ENCODE measurements around the gene HERC3.
"Not testable (repeated sequence)": the region's sequence is repeated elsewhere in the genome, so short reads cannot be mapped to it uniquely, and the experiment has no call there.

HERC3 gene

DNA sequence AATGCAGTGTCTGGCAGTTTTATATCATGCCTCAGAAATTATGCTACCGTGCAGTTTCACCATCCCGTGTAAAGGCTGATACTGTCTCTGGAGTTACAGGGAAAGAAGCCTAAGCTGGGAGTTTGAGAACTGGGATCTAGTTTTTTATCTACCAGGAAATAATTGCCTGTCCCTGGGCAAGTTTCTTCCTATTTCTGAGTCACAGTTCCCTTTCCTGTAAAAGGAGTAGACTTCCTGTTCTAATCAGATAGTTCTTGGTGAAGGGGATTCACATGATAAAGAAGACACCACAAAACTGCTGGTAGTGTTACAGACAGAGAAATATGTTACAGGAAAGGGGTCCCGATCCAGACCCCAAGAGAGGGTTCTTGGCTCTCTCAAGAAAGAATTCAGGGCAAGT is 17.1 kb downstream of the HERC3 start:
- DNase-seq: no peak

DNA sequence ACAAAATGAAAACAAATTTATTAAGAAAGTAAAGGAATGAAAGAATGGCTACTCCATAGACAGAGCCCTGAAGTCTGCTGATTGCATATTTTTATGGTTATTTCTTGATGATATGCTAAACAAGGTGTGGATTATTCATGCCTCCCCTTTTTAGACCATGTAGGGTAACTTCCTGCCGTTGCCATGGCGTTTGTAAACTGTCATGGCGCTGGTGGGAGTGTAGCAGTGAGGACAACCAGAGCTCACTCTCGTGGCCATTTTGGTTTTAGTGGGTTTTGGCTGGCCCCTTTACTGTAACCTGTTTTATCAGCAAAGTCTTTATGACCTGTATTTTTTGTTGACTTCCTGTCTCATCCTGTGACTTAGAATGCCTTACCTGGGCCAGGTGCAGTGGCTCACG is 17.5 kb downstream of the HERC3 start:
- DNase-seq: not testable (repeated sequence)

DNA sequence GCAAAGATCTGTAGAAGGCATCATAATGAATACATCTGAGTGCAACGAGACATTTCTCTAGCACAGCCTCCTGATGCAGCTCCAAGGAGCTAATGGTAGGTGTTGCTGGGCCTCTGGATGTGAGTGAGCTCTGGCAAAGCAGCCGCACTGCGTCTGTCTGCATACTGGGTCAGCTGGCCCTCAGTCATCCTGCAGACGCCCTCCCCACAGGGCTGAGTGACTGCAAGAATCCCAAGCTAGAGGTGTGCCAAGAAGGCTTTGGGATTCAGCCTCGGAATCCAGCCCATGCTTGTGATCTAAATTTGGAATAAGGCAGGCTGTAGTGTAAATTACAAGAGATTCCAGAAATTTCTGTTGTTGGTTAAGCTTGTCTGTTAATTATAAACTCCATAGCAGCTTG is 18.5 kb downstream of the HERC3 start:
- no peak for DNase-seq

DNA sequence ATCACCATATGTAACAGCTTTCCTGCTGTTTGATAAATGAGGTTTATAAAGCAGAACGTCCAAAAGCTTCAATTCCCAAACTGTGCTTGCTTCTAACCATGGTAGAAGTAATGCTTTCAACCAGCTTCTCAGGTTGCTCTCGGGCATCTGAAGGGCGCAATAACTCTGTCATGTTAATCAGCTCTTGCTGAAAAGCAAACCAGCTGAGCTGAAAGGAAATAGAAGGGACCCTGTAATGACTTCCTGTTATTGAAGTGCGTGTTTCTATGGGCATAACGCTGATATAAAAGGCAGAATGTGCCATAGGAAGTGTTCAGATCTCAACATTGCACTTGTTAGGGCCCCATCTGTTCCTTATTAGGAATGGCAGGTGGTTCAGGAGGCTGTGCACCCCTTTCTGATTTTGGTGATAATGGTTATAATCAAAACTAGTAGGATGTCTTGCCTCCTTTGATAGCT is 21.2 kb downstream of the HERC3 start:
- peak; percentile 43 for DNase-seq

DNA sequence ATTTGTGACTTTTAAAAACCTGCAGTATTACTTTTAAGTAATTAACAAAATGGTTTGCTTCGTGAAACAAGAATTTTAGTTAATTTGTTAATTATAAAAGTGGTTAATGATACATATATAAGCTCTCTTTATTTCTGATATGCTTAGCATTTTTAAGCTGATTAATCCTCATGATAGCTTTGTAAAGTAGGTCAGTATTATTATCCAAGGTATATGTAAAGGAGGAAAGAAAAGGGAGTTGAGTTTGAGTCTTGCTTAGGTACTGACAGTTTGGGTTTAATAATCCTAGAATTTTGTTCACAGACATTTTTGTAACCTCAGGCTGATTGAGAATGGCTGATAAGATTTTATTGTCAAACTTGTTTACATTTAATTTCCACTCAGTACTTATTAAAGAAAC is 21.8 kb downstream of the HERC3 start:
- no peak for DNase-seq

DNA sequence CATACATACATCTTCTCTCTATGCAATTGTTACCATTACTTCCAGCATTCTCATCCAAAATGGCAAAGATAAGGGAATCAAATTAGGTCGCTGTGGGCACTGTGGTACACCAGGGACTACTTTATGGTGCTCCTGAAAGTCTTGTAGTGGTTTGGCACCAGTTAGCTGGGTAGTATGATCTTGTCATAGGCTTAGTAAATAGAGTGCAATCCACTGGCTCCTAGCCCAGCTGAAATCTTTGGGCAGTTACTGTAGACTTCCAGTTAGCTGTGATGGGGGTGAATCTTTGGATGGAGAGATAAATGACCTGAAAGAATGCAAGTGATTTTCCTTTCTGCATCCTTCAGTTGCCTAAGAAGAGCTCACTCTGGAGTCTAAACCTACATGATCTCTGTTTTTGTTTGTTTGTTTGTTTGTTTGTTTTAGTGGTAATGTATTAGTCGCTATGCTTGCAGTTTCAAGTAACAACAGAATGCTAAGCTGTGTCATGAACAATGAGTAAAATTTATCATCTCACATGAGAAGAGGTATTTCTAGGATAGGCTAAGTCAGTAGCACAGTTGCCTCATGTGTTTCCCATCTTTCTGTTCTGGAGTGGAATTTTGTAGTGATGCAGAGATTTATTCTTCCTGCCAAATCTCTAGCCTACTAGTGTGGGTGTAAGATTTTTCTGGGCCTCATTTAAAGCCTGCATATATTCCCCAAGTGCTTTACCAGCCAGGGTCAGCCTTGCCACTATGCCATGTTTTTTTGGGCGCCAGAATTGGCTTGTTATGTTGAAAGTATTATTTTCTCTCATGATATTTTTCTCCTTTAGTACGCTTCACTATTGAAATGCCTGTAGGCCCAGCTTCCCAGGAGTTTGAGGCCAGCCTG is 24.2 kb downstream of the HERC3 start:
- DNase-seq: no peak

DNA sequence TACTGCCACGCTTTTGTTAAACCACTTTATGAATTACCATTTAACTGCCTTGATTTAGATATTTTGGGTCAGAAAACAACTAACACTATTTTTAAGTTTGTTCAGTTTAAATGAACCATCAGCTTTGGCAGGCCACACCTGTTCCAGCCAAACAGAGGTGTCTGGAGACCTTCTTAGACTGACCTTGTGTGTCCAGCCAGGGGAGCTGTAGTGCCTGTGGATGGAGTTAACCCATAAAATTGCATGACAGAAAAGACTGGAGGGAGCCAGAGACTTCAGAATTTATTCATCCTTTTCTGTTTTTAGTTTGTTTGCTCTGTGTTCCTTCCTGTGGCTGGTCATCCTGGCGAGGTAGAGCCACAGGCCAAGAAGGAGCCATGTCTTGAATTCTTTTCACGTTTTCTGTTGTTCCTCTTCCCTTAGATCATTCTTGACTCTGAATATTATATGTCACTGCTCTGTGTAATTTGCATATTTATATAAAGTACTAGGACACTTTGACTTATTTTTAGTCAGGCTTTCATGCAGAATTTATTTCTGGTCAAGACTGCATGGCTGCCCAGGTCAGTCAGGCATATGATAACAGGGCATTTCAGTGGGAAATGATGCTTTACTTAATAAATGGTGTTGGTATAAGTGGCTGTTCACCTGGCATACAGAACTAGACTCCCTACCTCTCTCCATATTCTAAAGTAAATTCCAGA is 26.7 kb downstream of the HERC3 start:
- DNase-seq: no peak

DNA sequence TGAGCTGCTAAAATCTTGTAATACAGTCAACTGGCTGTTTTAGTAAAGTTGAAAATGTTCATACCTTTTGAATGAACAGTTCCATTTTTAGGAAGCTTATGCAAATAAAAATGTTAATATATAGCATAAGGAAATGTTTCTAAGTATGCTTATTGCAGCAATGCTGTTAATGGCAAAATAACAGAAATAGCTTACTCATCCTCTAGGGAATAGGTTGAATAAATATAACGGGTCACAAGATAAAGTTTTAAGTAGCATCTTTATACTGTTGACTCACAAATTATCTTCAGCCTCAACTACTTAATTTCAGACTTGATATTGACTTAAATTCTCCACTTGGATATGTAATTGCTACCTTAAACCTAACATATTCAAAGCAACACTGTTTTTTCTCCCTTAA is 27.7 kb downstream of the HERC3 start:
- DNase-seq: no peak

DNA sequence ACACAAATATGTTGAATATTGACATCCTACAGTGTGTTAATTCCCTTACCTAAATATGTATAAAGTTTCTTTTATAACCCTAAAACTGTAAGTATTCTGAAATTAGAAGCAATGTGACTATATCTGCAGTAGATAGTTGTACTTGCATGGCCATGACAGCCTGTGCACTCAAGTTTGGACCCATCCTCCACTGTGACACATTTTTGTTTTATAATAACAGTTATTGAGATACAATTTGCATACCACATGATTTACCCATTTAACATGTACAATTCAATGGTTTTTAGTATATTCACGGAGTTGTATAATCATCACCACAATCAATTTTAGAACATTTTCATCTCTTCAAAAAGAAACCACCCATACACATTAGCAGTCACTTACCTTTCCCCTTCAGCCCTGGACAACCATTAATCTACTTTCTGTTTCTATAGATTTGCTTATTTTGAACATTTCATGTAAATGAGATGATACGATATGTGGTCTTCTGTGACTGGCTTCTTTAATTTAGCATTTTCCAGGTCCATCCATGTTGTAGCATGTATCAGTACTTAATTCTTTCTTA is 29.6 kb downstream of the HERC3 start:
- no peak for DNase-seq

DNA sequence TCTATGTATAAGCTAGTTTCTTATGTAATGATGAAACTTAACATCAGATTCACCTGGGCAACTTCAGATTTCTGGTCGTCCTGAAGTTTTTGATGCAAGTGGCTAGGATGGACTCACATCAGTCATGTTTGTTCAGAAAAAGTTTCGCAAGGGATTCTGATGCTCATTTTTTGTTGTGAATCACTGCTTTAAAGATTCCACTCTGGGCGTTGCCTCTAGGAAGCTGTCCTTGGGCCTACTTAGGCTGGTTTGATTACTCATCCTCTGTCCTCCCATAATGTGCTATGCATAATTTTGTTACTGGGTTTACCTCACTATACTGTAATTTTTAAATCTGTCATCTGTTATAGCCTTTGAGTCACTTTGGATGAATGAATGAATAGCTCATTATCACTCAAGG is 30.8 kb downstream of the HERC3 start:
- no peak for DNase-seq

DNA sequence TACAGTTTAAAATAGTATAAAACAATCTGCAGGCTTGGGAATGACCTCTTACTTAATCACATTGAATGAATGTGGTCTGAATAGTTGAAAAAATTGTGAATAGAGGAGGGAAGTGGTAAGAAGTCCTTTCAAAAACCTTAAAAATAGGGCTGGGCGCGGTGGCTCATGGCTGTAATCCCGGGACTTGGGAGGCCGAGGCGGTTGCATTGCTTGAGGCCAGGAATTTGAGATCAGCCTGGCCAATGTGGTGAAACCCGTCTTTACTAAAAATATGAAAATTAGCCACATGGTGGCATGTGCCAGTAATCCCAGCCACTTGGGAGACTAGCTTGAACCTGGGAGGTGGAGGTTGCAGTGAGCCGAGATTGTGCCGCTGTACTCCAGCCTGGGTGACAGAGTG is 36.5 kb downstream of the HERC3 start:
- DNase-seq: no peak

DNA sequence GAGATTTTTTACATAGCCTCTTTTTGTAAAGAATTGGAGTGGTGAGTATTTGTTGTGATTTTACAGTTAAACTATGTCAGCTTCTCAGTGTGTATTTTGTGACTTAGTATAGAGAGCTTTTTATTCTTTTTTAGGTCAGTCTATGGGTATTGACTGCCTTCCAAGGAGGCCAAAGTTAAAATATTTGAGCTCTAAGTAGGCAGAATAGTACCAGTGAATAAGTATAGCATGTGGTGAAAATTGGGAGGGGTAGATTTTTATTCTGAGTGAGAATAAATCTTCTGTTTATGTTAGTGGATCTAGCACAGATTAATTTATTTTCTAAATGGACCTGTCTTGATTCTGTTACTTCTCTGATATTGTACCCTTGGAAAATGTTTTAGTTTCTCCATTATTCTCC is 37.5 kb downstream of the HERC3 start:
- DNase-seq: no peak

DNA sequence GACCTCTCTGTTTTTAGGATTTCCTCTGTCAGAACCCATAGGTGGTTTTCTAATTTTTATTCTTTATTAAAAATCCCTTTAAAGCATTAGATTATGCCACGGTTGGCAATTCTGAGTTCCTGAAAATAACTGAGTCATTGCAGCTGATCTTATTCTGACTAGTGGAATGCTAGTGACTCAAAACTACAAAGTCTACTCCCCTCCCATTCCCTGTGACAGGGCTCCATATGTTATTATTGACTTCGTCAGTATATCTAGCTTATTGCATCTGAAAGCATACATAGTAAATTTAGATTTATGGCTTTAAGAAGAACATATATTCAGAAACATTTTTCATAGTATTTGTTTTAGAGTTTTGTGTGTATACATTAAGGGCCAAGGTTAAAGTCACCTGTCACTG is 38.5 kb downstream of the HERC3 start:
- DNase-seq: no peak

DNA sequence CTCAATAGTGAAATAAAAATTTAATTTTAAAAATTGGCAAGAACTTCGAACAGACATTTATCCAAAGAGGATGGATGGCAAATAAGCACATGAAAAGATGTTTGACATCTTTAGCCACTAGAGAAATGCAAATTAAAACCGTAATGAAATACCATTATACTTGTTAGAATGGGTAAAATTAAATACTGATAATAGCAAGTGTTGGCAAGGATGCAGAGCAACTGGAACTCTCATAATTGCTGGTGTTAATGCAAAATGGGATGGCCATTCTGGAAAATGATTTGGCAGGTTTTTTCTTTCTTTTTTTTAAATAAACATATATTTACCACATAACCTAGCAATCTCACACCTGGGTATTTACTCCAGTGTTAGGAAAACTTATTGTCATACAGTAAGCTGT is 51.7 kb downstream of the HERC3 start:
- no peak for DNase-seq

DNA sequence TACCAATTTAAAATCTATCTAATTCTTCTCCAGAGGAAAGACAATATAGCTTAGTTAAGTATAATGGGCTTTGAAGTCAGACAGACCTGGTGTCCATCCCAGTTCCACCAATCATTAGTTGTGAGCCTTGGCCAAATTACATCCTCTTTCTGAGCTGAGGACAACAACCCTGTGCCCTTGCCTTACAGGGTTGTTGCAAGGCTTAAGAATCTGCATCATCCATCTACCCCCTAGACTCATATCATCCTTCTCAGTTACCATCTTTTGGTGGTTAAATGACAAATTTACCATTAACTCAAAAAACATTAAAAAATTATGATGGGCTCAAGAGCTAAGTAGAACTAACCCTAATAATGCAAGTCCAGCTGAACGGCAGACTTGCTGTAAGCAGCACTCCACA is 53.7 kb downstream of the HERC3 start:
- no peak for DNase-seq

DNA sequence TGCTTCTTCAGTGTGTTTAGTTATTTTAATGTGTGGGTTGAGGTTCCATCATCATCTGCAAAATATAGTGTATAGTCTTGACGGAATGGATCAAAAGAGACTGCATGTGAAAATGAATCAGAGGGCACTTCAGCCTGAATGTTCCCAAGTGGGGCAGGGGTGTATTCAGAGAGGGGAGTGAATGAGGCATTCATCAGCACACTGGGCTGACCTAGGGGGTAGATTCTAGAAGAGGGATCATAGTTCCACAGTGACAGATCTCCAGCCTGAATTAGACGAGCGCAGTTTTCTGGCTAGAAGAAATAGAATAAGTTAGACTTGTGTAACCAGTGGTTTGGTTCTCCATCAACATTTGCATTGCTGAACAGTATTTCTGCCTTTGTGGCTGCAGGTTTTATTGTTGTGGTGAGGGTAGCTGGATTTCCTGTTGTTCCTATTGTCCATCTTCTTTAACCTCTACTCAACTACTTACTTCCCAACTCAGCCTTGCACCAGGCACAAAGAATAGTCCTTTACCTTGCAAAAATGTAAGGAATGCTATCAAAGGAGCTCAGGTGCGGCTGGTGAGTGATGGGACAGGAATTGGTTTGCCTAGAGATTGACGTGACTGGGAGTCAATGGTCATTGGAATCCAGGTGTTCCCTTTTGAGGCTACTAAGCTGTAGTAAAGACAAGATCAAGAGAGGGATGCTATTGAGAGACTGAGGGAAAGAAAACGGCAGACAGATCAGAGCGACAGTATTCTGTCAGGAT is 54.4 kb downstream of the HERC3 start:
- DNase-seq: no peak

DNA sequence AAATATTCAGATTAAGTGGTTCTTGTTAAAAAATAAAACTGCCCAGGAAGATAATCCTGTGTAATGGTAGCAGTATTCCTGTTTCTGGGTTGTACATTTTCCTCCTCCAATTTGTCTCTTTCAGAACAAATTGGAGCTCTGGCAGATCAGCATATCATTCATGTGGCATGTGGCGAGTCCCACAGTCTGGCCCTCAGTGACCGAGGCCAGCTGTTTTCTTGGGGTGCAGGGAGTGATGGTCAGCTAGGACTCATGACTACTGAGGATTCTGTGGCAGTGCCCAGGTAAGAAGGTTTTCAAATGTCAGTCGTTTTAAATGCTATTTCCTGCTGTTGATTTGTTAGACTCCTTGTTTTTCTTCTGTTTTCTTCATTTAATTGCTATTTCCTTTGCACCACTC is 57.4 kb downstream of the HERC3 start:
- DNase-seq: no peak

DNA sequence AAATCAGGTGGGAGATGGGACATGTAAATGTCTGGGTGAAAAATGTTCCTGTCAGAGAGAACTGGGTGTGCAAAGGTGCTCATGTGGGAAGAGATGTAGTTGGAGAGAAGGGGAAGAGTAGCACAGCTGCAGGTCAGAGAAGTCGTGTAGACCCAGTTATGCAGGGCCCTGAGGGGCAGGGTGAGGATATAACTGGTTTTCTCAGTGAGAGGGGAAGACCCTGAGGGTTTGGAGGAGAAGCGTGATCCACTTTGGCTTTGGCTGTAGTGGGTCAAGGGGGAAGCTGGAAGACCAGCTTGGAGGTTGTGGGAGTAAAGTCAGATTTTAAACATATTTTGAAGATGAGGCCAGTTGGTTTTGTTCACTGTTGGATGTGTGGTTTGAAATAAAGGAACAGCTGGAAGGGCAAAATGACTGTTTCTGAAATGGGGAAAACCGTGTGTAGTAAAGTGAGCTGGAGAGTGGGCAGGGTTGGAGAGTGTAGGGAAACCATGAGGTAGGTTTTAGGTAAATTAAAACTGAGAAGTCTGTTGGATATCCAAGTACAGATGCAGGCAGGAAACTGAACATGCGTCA is 61.2 kb downstream of the HERC3 start:
- no peak for DNase-seq

DNA sequence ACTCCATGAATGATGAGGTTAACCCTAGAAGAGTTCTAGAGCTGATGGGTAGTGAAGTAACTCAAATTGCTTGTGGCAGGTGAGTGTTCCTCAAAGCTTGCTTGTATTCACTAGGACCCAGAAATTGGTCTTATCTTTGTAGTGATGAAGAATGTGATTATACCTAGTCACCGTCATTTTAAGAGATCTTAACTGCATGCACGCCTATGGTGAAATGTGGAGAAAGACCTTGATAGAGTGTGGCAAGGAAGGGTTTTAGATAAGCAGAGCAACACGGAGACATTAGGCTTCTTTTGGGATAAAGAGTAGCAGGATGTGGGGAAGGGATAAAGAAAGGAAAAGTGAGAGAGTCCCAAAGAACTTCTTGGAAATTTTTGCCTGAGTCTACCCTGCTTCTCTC is 62.9 kb downstream of the HERC3 start:
- DNase-seq: no peak

DNA sequence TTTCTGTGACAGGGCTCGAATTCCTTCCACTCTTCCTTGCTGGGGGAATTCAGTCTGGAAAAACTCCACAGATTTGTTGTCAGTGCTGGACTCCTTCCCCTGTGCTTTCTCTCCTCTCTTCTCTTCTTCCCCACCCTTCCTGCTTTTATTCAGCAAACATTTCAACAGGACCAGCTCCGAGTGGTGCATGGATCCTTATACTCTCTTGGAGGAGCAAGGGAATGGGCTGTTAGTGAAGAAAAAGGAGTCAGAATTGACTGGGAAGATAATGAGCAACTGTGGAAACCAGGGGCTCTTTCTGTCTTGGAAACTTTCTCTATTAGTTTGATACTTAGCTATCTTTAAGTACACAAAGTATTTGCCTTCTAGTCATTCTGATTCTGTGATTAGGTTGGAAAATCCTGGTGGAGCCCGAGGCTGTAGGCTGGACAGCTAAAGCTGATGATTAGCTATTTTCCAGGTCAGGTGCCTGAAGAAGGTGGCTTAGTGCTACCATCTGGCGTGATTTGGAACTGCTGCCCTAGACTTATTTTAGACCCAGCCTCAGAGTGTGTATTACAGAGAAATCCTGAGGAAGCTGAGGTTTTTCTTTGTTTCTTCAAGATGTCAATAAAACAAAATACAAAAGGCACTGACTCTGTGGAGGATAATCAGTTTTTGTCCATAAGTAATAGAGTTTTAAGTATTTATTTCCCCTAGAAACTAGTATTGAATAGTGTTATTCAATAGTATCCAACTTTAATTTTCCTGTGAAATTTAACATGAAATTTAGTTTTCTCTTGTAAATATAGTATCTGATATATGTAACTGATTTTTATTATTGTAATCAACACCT is 67.0 kb downstream of the HERC3 start:
- DNase-seq: peak; percentile 30

DNA sequence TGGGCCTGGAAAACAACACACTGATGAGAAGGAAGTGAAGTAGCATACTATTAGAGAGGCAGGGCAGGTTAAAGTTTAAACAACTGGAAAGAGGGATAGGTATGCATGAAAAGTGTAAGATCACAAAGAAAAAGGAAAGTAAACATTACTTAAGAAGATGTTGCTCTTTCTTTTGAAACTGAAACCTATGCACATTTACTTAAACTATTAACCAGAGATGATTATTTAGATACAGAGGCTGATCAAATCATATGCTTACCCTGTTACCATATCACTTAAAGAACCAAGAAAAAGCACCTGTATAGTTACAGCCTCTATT is 67.6 kb downstream of the HERC3 start:
- no peak for DNase-seq

Data from activated CD4-positive, alpha-beta T cell treated with anti-CD3 and anti-CD28 coated beads, Interleukin-2, Interleukin-6, amounts not matched to agents 100 ng/mL and 50 ng/mL, durations not matched to agents 16 hours and 8 hours (primary cell).